ENCODE data around the gene PSEN2.
"Not testable (repeated sequence)": the region's sequence is repeated elsewhere in the genome, so short reads cannot be mapped to it uniquely, and the experiment has no call there.

The PSEN2 gene

GRCh38 chr1:226916497-226916896 is 46.1 kb downstream of the PSEN2 start:
- no peak for DNase-seq (ENCODE audit: low spot score)

- no peak for DNase-seq (ENCODE audit: low spot score)
These were observed 49.2 kb downstream of the PSEN2 start for GRCh38 chr1:226919587-226919986.

DNA sequence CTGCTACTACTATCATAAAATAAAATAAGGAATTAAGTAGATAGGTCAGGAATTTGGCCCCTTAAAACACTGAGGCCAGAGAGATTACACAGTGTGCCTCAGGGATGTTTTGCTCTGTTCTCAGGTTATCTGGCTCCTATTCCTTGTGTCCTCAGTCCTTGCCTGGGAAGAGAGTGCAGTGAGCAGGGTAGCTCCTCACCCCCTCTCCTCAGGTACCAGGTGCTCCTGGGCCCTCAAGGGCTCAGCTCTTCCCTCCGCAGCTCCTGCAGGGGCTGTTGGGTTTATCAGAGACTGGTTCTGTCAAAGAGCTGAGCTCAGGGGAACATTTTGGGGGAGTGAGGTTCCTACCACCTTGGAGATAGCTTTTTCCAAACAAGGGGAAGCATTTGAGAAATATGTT is 49.6 kb downstream of the PSEN2 start:
- no peak for DNase-seq (ENCODE audit: low spot score)

GRCh38 chr1:226920446-226920894 is 50.1 kb downstream of the PSEN2 start:
- DNase-seq (ENCODE audit: low spot score): no peak

DNA sequence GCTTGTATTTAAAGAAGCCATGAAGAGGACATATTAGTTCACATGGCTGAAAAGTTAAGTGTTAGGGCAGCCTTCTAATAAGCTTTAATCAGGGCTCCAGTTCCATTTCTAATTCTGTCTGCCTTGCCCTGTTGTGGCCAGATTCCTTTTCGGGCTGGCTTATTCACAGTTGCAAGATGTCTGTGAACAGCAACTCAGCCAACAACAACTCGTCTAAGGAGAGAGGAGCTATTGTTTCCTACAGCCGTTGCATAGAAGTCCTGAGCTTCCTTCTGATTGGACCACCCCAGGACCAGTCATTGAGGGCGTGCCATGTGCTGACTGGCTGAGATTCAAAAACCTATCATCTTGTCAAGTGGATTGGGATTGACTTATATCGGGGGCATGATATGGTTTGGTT is 51.1 kb downstream of the PSEN2 start:
- DNase-seq (ENCODE audit: low spot score): no peak

- not testable (repeated sequence) for DNase-seq (ENCODE audit: low spot score)
These were observed 59.1 kb downstream of the PSEN2 start for GRCh38 chr1:226929260-226930111.

DNA sequence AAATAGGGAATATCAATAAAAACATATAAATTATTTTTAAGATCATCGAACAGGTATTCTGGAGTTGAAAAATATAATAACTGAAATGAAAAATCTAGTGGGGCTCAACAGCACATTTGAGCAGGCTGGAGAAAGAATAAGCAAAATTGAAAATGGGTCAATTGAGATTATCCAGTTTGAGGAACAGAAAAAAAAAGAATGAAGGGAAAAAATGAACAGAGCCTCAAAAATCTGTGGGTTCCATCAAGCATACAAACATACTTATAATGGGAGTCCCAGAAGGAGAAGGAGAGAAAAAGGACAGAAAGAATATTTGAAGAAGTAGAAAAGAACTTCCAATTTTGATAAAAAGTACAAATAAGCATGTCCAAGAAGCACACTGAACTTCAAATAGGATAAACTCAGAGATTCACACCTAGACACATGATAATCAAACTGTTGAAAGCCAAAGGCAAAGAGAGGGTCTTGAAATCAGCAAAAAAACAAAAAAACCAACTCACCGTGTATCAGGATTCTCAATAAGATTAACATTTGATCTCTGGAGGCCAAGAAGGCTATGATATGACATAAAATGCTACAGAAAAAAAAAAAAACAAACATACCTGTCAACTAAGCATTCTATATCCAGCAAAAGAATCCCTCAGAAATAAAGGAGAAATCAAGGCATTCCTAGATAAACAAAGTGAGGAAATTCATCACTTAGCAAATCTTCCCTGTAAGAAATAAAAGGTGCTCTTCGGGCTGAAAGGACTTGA is 64.2 kb downstream of the PSEN2 start:
- DNase-seq (ENCODE audit: low spot score): no peak

GRCh38 chr1:226937940-226938725 is 67.7 kb downstream of the PSEN2 start:
- DNase-seq (ENCODE audit: low spot score): no peak

DNA sequence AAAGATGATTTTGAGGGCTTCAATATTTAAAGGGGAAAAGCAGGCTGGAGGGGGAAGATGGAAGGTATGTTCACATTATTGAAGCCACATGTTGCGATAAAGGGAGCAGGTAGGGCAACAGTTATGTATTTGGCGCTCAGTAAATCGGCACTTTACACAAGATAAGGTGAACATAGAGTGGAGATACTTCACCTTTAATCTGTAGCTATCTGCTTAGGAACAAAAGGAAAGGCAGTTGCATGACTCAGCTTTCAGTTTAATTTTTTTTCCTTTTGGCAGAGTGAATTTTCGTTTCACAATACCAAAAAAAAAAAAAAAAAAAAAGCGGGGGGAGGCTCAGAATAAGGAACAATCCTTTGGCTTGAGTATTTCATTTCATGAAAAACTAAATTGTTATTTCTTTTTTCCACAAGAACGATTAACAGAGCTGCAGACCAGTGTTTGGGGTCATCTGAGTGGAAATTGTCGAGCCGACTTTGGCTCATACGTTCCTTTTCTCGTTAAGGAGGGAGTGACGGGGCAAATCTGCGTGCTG is 68.6 kb downstream of the PSEN2 start:
- DNase-seq (ENCODE audit: low spot score): peak; percentile 45

- DNase-seq (ENCODE audit: low spot score): no peak
These were observed 69.1 kb downstream of the PSEN2 start for GRCh38 chr1:226939438-226940028.

DNA sequence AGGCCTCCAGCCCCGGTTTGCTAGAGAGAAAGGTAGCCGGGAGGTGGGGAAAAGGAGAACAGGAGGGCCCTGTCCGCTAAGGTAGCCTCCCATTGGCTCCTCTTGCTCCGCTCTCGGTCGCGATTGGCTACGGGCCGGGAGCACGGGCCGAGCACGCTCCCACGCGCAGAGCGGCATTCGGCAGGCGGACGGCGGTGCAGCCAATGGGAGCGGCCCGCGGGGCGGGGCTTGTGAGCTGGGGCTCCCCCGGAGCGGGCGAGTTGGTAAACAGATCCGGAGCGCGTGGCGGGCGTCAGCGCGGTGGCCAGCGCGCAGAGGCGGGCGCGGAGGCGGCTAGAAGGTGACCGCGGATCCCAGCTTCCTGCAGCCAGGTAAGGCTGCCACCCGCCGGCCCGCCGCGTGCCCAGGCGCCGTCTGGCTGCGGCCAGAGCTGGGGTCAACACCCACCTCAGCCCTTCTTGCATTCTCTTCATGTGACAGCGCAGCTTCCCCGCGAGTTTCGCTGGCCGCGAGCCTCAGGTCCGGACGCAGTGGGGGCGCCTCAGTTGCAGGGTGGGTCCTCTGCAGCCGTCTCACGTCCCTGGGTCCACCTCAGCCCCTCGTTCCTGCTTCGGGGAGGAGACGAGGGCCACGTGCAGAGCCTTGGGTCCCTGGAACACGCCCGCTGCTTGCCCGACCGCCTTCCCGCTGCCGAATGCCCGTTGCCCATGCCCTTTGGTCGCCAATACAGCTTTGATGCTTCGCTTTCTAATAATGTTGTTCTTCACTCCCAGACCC is 69.8 kb downstream of the PSEN2 start, which contains the start of gene COQ8A:
COQ8A (plus strand) TSS at position 266 of the 777 bp plus-strand sequence. CDS start 21,092 bp downstream, outside the sequence.
- DNase-seq (ENCODE audit: low spot score): peak; percentile 99

DNA sequence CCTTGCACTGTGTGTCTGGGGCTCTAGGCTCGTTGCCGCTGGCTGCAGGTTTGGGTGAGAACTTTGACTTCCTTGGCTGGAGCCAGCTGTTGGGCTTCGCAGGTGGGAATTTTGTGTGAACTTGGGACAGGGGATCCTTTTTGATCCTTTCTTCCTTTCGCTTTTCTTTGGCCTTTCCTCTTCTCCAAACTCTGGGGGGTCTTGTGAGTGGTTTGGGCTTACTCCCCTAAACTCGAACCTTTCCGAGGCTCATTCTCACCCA is 70.3 kb downstream of the PSEN2 start:
- no peak for DNase-seq (ENCODE audit: low spot score)

DNA sequence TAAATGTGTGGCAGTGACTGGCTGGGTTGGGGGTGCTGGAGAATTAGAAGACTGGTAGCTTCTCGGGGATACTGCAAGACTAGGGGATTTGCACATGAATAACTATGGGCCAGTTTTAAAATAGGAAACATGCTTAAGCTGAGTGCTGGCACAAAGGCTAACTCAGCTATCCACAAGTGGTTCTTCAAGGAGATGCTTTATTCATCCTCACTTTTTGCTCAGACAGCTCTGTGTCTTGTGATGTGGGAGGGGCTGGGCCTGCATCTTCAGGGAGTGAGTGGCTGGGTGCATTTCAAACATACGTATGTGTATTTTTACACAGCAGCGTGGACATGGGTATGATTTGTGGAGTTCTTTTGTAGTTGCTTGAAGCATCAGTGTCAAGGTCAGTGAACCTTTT is 72.0 kb downstream of the PSEN2 start:
- no peak for DNase-seq (ENCODE audit: low spot score)

DNA sequence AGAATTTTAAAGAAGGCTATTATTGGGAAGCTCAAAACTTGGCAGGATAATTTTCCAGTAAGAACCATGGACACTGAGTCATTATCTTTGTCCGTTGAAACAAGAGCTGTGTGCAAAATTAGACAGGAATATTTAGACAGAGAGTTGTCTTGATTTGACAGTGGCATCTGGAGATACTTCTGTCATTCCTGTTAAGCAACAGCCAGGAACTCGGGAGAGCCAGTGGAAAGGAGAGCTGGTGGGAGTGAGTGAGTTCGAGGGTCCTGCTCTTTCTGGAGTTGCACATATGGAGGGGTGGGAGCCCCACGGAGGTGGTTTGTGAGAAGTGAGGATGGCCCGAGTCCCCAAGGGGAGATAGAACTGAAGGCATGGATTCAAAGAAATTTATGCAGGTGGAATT is 72.7 kb downstream of the PSEN2 start:
- DNase-seq (ENCODE audit: low spot score): no peak

GRCh38 chr1:226943927-226944326 is 73.5 kb downstream of the PSEN2 start:
- DNase-seq (ENCODE audit: low spot score): no peak

DNA sequence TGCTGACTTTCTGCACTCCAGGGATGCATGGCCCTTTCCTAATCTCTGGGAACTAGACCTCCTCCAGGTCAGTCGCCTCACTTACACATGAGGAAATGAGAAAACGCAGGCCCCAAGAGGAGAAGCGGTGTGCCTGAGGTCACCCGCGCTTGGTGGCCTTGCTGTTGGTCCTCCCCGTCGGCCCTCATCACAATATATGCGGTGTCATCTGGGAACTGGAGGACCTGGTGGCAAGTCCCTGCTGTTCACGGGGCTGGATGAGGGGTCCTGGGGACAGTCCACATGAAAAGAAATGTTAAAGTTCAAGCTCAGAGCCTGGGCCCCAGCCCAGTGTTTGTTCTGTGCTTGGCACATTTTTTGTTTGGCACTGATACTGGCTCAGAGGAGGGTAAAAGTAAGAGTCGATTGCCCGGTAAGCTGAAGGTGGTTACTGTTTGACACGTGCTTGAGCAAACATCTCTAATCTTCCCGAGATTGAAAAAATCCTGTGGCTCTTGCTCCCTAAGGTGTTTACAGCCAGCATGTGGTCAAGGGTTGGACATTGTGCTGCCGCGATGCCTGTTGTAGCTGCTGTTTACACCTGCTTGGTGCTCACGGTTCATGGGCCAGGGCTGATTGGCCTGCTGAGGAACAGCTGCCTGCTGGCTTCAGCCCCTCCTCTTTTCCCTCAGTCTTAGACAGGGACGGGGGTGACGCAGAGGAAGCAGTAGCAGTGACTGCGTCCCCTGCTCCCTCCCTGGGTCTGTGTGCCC is 74.9 kb downstream of the PSEN2 start:
- DNase-seq (ENCODE audit: low spot score): no peak
